HG02798 (cell line): ENCODE results near the gene AFAP1L1.
"Not testable (repeated sequence)": the region's sequence is repeated elsewhere in the genome, so short reads cannot be mapped to it uniquely, and the experiment has no call there.

Source experiments
- ATAC-seq: cut with Tn5 transposase; IDR thresholded peaks from one replicate; pipeline ENCODE4 v1.9.1; 2021; ENCODE audit warnings: mild to moderate bottlenecking; ENCODE audit not compliant: unreplicated experiment, poor library complexity

AFAP1L1 gene

DNA sequence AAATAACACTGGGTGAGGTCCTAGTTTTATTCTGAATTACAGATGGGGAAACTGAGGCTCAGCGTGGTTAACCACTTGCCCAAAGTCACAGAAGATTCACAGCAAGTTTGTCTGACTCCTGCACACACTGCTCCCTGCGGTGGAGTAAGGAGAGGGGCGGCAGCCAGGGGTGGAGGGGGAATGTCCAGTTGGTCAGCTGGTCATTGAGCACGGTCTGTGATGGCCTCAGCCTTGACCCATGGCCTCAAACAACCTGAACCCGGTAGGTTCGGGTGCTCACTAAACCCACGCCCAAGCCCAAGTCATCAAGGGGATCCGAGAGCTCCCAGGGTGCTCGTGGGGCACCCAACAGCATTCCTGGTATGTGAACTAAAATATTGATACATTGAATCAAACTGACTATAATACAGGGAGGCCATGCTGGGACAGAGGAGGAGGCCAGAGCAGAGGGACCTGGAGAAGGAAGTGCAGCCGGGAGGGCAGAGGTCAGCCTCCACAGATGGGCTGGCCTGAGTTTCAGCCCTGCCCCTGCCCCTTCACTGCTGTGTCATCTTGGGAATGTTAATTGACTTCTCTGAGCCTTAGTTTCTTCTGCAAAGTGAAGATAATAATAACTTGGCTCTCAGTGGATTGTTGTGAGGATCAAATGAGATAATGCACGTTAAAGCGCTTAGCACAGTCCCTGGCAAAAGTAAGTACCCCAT, 111.0 kb downstream of the AFAP1L1 start:
- no peak for ATAC-seq

GRCh38 chr5:149383399-149383798, 111.7 kb downstream of the AFAP1L1 start:
- no peak for ATAC-seq

GRCh38 chr5:149386166-149386565, 114.5 kb downstream of the AFAP1L1 start:
- ATAC-seq, result no peak

- ATAC-seq, result no peak
Measured at GRCh38 chr5:149387081-149387631, 115.5 kb downstream of the AFAP1L1 start.

GRCh38 chr5:149387982-149388381, 116.3 kb downstream of the AFAP1L1 start:
- no peak for ATAC-seq

- no peak for ATAC-seq
Measured at GRCh38 chr5:149388498-149389190, 117.0 kb downstream of the AFAP1L1 start.

GRCh38 chr5:149389552-149390495, 118.2 kb downstream of the AFAP1L1 start:
- no peak for ATAC-seq

DNA sequence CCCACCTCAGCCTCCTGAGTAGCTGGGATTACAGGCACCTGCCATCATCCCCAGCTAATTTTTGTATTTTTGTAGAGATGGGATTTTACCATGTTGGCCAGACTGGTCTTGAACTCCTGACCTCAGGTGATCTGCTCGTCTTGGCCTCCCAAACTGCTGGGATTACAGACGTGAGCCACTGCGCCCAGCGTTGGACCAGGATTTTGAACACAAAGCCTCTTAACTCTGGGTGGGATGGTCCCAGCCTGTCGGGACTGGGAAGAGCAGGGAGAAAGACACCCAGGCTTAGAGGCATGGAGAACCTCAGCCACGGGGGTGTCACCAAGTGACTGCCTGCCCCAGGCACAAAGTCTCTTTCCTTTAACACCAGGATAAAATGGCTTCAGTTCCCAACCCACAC, 119.4 kb downstream of the AFAP1L1 start:
- ATAC-seq, result not testable (repeated sequence)
